ENCODE data around the gene DAB2IP.
"Not testable (repeated sequence)": the region's sequence is repeated elsewhere in the genome, so short reads cannot be mapped to it uniquely, and the experiment has no call there.

The DAB2IP gene

GRCh38 chr9:121618910-121619309 is 32.5 kb upstream of the DAB2IP start:
- not testable (repeated sequence) for H3K27ac ChIP-seq (ENCODE audit: low read depth, low read length); H2AK5ac ChIP-seq (ENCODE audit: low read length); H3K4me2 ChIP-seq (ENCODE audit: low read length); H3K79me2 ChIP-seq (ENCODE audit: control insufficient read depth, insufficient read depth, low read length, poor library complexity); H2BK120ac ChIP-seq (ENCODE audit: insufficient read depth, low read length, poor library complexity); H3K4me3 ChIP-seq (ENCODE audit: low read depth, low read length); H2BK12ac ChIP-seq (ENCODE audit: low read length); H3K9ac ChIP-seq (ENCODE audit: low read length); H3K79me1 ChIP-seq (ENCODE audit: low read length); H3K36me3 ChIP-seq (ENCODE audit: control insufficient read depth in 1 of 2, insufficient read depth in 2 of 2, low read length in 2 of 2); H3K18ac ChIP-seq (ENCODE audit: low read length); H3K27me3 ChIP-seq (ENCODE audit: insufficient read depth, low read length); H3K4ac ChIP-seq (ENCODE audit: low read depth, low read length); H2AFZ ChIP-seq (ENCODE audit: insufficient read depth, low read length, poor library complexity); H3K14ac ChIP-seq (ENCODE audit: low read length); H4K91ac ChIP-seq (ENCODE audit: low read depth, low read length); H4K12ac ChIP-seq (ENCODE audit: low read depth, low read length); H3K9me3 ChIP-seq (ENCODE audit: insufficient read depth, low read depth, low read length); H2BK5ac ChIP-seq (ENCODE audit: low read depth, low read length, poor library complexity); H4K8ac ChIP-seq (ENCODE audit: low read depth, low read length); H3K23ac ChIP-seq (ENCODE audit: low read length)
- peaks cover 10% of the 10 kb centered on the region in 2 experiments for H3K4me1 ChIP-seq (ENCODE audit: control insufficient read depth in 1 of 2, insufficient read depth in 2 of 2, low read length in 2 of 2)
- DNase-seq, result peak; percentile 77 to 84
- no CpG with 5 or more reads among the region's 7 CpGs for WGBS (ENCODE audit: extremely low coverage, insufficient coverage, insufficient read length)

GRCh38 chr9:121619545-121620324 is 31.7 kb upstream of the DAB2IP start:
- Histone ChIP-seq H3K27ac (ENCODE audit: low read depth, low read length) (no peak overlapping the region), H3K4me3 (ENCODE audit: low read depth, low read length) (no peak overlapping the region), H3K14ac (ENCODE audit: low read length) (no peak overlapping the region), H3K79me1 (ENCODE audit: low read length) (peaks cover 2% of the 10 kb centered on the region), H3K4ac (ENCODE audit: low read depth, low read length) (no peak overlapping the region), H2AK5ac (ENCODE audit: low read length) (no peak overlapping the region), H3K27me3 (ENCODE audit: insufficient read depth, low read length) (no peaks in the 10 kb centered on the region), H4K8ac (ENCODE audit: low read depth, low read length) (no peak overlapping the region), H3K4me2 (ENCODE audit: low read length) (no peak overlapping the region), H3K18ac (ENCODE audit: low read length) (no peak overlapping the region), H3K9ac (ENCODE audit: low read length) (no peak overlapping the region), H3K9me3 (ENCODE audit: insufficient read depth, low read depth, low read length) (no peaks in the 10 kb centered on the region), H4K12ac (ENCODE audit: low read depth, low read length) (no peak overlapping the region), H2BK5ac (ENCODE audit: low read depth, low read length, poor library complexity) (no peak overlapping the region), H3K79me2 (ENCODE audit: control insufficient read depth, insufficient read depth, low read length, poor library complexity) (no peaks in the 10 kb centered on the region), H2AFZ (ENCODE audit: insufficient read depth, low read length, poor library complexity) (no peak overlapping the region), H2BK120ac (ENCODE audit: insufficient read depth, low read length, poor library complexity) (no peak overlapping the region), H3K23ac (ENCODE audit: low read length) (no peak overlapping the region), H3K36me3 (ENCODE audit: control insufficient read depth in 1 of 2, insufficient read depth in 2 of 2, low read length in 2 of 2) (no peaks in the 10 kb centered on the region), H3K4me1 (ENCODE audit: control insufficient read depth in 1 of 2, insufficient read depth in 2 of 2, low read length in 2 of 2) (peaks cover 10% of the 10 kb centered on the region in 2 experiments), H2BK12ac (ENCODE audit: low read length) (no peak overlapping the region), H4K91ac (ENCODE audit: low read depth, low read length) (no peak overlapping the region)
- WGBS (ENCODE audit: extremely low coverage, insufficient coverage, insufficient read length), result no CpG with 5 or more reads among the region's 11 CpGs
- peak in 1 of 2 donors; percentile 72 for DNase-seq

GRCh38 chr9:121620325-121620673 is 31.1 kb upstream of the DAB2IP start:
- Histone ChIP-seq H3K27ac (ENCODE audit: low read depth, low read length) (no peak overlapping the region), H3K4me1 (ENCODE audit: control insufficient read depth in 1 of 2, insufficient read depth in 2 of 2, low read length in 2 of 2) (peaks cover 10% of the 10 kb centered on the region in 2 experiments)

GRCh38 chr9:121620777-121621449 is 30.5 kb upstream of the DAB2IP start:
- Histone ChIP-seq H2BK120ac (ENCODE audit: insufficient read depth, low read length, poor library complexity) (peak overlapping the region; percentile 43), H4K12ac (ENCODE audit: low read depth, low read length) (no peak overlapping the region), H3K4me2 (ENCODE audit: low read length) (no peak overlapping the region), H2AFZ (ENCODE audit: insufficient read depth, low read length, poor library complexity) (no peak overlapping the region), H3K23ac (ENCODE audit: low read length) (no peak overlapping the region), H3K79me1 (ENCODE audit: low read length) (peaks cover 2% of the 10 kb centered on the region), H3K27ac (ENCODE audit: low read depth, low read length) (no peak overlapping the region), H3K18ac (ENCODE audit: low read length) (no peak overlapping the region), H3K4me3 (ENCODE audit: low read depth, low read length) (no peak overlapping the region), H3K9me3 (ENCODE audit: insufficient read depth, low read depth, low read length) (no peaks in the 10 kb centered on the region), H3K79me2 (ENCODE audit: control insufficient read depth, insufficient read depth, low read length, poor library complexity) (no peaks in the 10 kb centered on the region), H3K4me1 (ENCODE audit: control insufficient read depth in 1 of 2, insufficient read depth in 2 of 2, low read length in 2 of 2) (peaks cover 10% of the 10 kb centered on the region in 2 experiments), H3K27me3 (ENCODE audit: insufficient read depth, low read length) (no peaks in the 10 kb centered on the region), H4K8ac (ENCODE audit: low read depth, low read length) (no peak overlapping the region), H2BK12ac (ENCODE audit: low read length) (peak overlapping the region; percentile 62), H3K4ac (ENCODE audit: low read depth, low read length) (no peak overlapping the region), H3K14ac (ENCODE audit: low read length) (no peak overlapping the region), H2BK5ac (ENCODE audit: low read depth, low read length, poor library complexity) (no peak overlapping the region), H2AK5ac (ENCODE audit: low read length) (no peak overlapping the region), H3K9ac (ENCODE audit: low read length) (no peak overlapping the region), H3K36me3 (ENCODE audit: control insufficient read depth in 1 of 2, insufficient read depth in 2 of 2, low read length in 2 of 2) (no peaks in the 10 kb centered on the region), H4K91ac (ENCODE audit: low read depth, low read length) (no peak overlapping the region)
- no CpG with 5 or more reads among the region's 3 CpGs for WGBS (ENCODE audit: extremely low coverage, insufficient coverage, insufficient read length)
- no peak for DNase-seq

More at GRCh38 chr9:121620325-121620673, 31.1 kb upstream of the DAB2IP start:
- peaks cover 2% of the 10 kb centered on the region for H3K79me1 ChIP-seq (ENCODE audit: low read length)
- no peak overlapping the region for H3K4ac ChIP-seq (ENCODE audit: low read depth, low read length)
- H3K79me2 ChIP-seq (ENCODE audit: control insufficient read depth, insufficient read depth, low read length, poor library complexity), result no peaks in the 10 kb centered on the region
- DNase-seq, result peak in 1 of 2 donors; percentile 45
- H3K36me3 ChIP-seq (ENCODE audit: control insufficient read depth in 1 of 2, insufficient read depth in 2 of 2, low read length in 2 of 2), result no peaks in the 10 kb centered on the region
- no peak overlapping the region for H4K12ac ChIP-seq (ENCODE audit: low read depth, low read length)
- H2AFZ ChIP-seq (ENCODE audit: insufficient read depth, low read length, poor library complexity), result no peak overlapping the region
- no peak overlapping the region for H2BK12ac ChIP-seq (ENCODE audit: low read length)
- H2AK5ac ChIP-seq (ENCODE audit: low read length), result no peak overlapping the region
- no peak overlapping the region for H3K4me2 ChIP-seq (ENCODE audit: low read length)
- no peaks in the 10 kb centered on the region for H3K9me3 ChIP-seq (ENCODE audit: insufficient read depth, low read depth, low read length)
- H4K8ac ChIP-seq (ENCODE audit: low read depth, low read length), result no peak overlapping the region
- no CpG with 5 or more reads among the region's 3 CpGs for WGBS (ENCODE audit: extremely low coverage, insufficient coverage, insufficient read length)
- H4K91ac ChIP-seq (ENCODE audit: low read depth, low read length), result no peak overlapping the region
- no peak overlapping the region for H3K23ac ChIP-seq (ENCODE audit: low read length)
- no peak overlapping the region for H2BK5ac ChIP-seq (ENCODE audit: low read depth, low read length, poor library complexity)
- H3K9ac ChIP-seq (ENCODE audit: low read length), result no peak overlapping the region
- H2BK120ac ChIP-seq (ENCODE audit: insufficient read depth, low read length, poor library complexity), result no peak overlapping the region
- H3K4me3 ChIP-seq (ENCODE audit: low read depth, low read length), result no peak overlapping the region
- no peaks in the 10 kb centered on the region for H3K27me3 ChIP-seq (ENCODE audit: insufficient read depth, low read length)
- no peak overlapping the region for H3K18ac ChIP-seq (ENCODE audit: low read length)
- no peak overlapping the region for H3K14ac ChIP-seq (ENCODE audit: low read length)

All from trophoblast cell (in vitro differentiated cells and primary cell).